ENCODE results near the gene LCOR.

LCOR gene

DNA sequence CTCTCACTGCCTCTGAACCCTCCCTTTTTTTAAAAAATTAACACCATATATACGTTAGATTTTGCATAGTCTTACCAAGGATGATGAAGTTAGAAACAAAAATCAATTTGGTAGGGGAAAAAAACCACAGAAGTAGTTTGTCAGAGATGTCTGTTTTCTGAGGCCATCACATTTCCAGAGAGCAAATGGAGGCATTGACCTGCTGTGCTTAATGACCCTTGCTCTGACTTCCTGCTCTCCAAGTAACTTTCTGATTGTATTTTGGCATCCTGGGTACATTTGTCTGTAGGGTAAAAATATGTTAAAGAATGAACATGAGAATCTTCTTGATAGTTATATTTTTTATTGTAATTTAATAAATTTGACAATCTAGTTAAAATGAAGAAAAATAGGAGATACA lies 140.2 kb downstream of the LCOR start:
- no peaks in the 10 kb centered on the region for H3K27me3 ChIP-seq
- no peak overlapping the region for H3K4me3 ChIP-seq (ENCODE audit: low read depth in 1 of 2, low read length in 1 of 2)
- TF ChIP-seq CTCF (IDR thresholded peaks at IDR 0.05) = no peak
- H3K36me3 ChIP-seq = no peaks in the 10 kb centered on the region
- H3K4me1 ChIP-seq (ENCODE audit: control insufficient read depth in 1 of 2, insufficient read depth in 1 of 2, low read depth in 1 of 2, low read length in 1 of 2) = no peaks in the 10 kb centered on the region
- no peak overlapping the region for H3K27ac ChIP-seq
- no peaks in the 10 kb centered on the region for H3K9me3 ChIP-seq

- H3K27me3 ChIP-seq = no peaks in the 10 kb centered on the region
- no peaks in the 10 kb centered on the region for H3K9me3 ChIP-seq
- H3K36me3 ChIP-seq = no peaks in the 10 kb centered on the region
- H3K4me1 ChIP-seq (ENCODE audit: control insufficient read depth in 1 of 2, insufficient read depth in 1 of 2, low read depth in 1 of 2, low read length in 1 of 2) = no peaks in the 10 kb centered on the region
- no peak overlapping the region for H3K4me3 ChIP-seq (ENCODE audit: low read depth in 1 of 2, low read length in 1 of 2)
- no peak overlapping the region for H3K27ac ChIP-seq
- TF ChIP-seq CTCF (IDR thresholded peaks at IDR 0.05) = no peak
These were observed 142.0 kb downstream of the LCOR start for GRCh38 chr10:96973809-96974747.

DNA sequence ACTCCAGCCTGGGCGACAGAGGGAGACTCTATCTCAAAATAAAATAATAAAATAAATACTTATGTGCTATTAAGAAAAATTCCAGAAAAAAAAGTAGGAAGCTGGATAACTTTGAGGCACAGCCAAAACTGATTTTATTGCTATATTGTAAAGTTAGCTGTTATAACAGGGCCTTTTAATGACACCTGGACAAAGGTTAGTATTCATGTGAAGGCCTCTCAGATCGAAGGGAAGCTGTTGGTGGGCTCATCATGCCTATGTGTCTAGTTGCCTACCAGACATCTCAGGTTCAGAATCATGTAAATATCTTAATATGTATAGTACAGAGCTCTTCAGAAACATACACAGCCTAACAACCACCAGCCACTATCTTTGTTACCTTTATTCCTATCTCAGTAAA lies 143.0 kb downstream of the LCOR start:
- Histone ChIP-seq H3K27ac (no peak overlapping the region), H3K4me1 (ENCODE audit: control insufficient read depth in 1 of 2, insufficient read depth in 1 of 2, low read depth in 1 of 2, low read length in 1 of 2) (no peaks in the 10 kb centered on the region), H3K4me3 (ENCODE audit: low read depth in 1 of 2, low read length in 1 of 2) (no peak overlapping the region), H3K36me3 (no peaks in the 10 kb centered on the region), H3K27me3 (no peaks in the 10 kb centered on the region), H3K9me3 (no peaks in the 10 kb centered on the region)
- no peak for TF ChIP-seq CTCF (IDR thresholded peaks at IDR 0.05)

DNA sequence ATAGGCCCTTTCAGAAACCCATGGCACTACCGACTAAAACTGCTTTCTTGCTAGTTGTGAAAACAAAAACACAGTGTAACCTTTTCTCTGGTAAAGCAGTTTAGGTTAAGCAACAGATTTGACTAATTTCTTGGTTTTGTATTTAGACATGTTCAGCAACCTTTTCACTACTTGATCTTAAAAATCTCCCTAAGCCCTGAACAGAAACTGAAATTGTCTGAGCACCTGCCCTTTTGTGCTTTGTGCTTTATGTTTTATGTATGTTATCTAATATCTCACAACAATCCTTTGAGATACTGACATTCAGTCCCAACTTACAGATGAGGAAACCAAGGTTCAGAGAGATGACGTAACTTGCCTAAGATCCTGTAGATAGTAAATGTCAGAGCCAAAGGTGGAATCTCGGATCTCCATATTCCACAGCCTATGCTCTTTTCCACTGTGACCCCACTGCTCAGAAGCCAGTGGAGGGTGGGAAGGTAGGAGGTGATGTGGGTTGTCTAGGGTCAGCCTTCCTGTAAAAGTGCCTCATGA lies 146.6 kb downstream of the LCOR start:
- no peaks in the 10 kb centered on the region for H3K4me1 ChIP-seq (ENCODE audit: control insufficient read depth in 1 of 2, insufficient read depth in 1 of 2, low read depth in 1 of 2, low read length in 1 of 2)
- H3K9me3 ChIP-seq = no peaks in the 10 kb centered on the region
- peaks cover 24% of the 10 kb centered on the region for H3K36me3 ChIP-seq
- no peak for TF ChIP-seq CTCF (IDR thresholded peaks at IDR 0.05)
- H3K27ac ChIP-seq = no peak overlapping the region
- no peak overlapping the region for H3K4me3 ChIP-seq (ENCODE audit: low read depth in 1 of 2, low read length in 1 of 2)
- H3K27me3 ChIP-seq = no peaks in the 10 kb centered on the region

DNA sequence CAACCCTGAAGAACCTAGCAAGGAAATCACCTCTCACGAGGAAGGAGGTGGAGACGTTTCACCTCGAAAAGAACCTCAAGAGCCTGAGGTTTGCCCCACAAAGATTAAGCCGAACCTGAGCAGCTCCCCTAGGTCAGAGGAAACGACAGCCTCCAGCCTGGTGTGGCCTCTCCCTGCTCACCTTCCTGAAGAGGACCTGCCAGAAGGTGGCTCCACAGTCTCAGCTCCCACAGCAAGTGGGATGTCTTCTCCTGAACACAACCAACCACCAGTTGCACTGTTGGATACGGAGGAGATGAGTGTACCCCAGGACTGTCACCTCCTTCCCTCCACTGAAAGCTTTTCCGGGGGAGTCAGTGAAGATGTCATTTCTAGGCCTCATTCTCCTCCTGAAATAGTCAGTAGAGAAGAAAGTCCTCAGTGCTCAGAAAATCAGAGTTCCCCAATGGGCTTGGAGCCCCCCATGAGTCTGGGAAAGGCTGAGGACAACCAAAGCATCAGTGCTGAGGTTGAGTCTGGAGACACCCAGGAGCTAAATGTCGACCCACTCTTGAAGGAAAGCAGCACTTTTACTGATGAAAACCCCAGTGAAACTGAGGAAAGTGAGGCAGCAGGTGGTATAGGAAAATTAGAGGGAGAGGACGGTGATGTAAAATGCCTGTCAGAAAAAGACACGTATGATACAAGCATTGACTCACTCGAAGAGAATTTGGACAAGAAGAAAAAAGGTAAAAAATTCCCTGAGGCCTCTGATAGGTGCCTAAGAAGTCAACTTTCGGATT lies 150.2 kb downstream of the LCOR start:
- Histone ChIP-seq H3K36me3 (peaks cover 24% of the 10 kb centered on the region), H3K27me3 (no peaks in the 10 kb centered on the region), H3K4me3 (ENCODE audit: low read depth in 1 of 2, low read length in 1 of 2) (no peak overlapping the region), H3K4me1 (ENCODE audit: control insufficient read depth in 1 of 2, insufficient read depth in 1 of 2, low read depth in 1 of 2, low read length in 1 of 2) (peaks cover 14 to 17% of the 10 kb centered on the region in 2 experiments), H3K9me3 (no peaks in the 10 kb centered on the region), H3K27ac (no peak overlapping the region)
- TF ChIP-seq CTCF (IDR thresholded peaks at IDR 0.05) = no peak
